ENCODE results near the gene GAS2L1.

Gene GAS2L1

GRCh38 chr22:29328566-29329500 lies 22.4 kb downstream of the GAS2L1 start:
- DNase-seq = no peak

- no peak for DNase-seq
Observed at GRCh38 chr22:29329581-29329980, 23.1 kb downstream of the GAS2L1 start.

- no peak for DNase-seq
Observed at GRCh38 chr22:29330291-29330690, 23.8 kb downstream of the GAS2L1 start.

- DNase-seq = no peak
Observed at GRCh38 chr22:29330753-29331152, 24.3 kb downstream of the GAS2L1 start.

- no peak for DNase-seq
Observed at GRCh38 chr22:29331213-29331612, 24.8 kb downstream of the GAS2L1 start.

- DNase-seq = no peak
Observed at GRCh38 chr22:29331658-29332300, 25.3 kb downstream of the GAS2L1 start.

- no peak for DNase-seq
Observed at GRCh38 chr22:29332886-29333496, 26.5 kb downstream of the GAS2L1 start.

GRCh38 chr22:29334148-29334547 lies 27.7 kb downstream of the GAS2L1 start:
- DNase-seq = no peak

GRCh38 chr22:29334696-29335344 lies 28.4 kb downstream of the GAS2L1 start:
- no peak for DNase-seq

GRCh38 chr22:29335656-29336055 lies 29.2 kb downstream of the GAS2L1 start:
- no peak for DNase-seq

- no peak for DNase-seq
Observed at GRCh38 chr22:29336751-29337490, 30.5 kb downstream of the GAS2L1 start.

- DNase-seq = no peak
Observed at GRCh38 chr22:29337631-29338284, 31.3 kb downstream of the GAS2L1 start.

GRCh38 chr22:29338398-29338797 lies 31.9 kb downstream of the GAS2L1 start:
- DNase-seq = no peak

GRCh38 chr22:29339381-29340235 lies 33.2 kb downstream of the GAS2L1 start:
- no peak for DNase-seq

- no peak for DNase-seq
Observed at GRCh38 chr22:29340566-29340965, 34.1 kb downstream of the GAS2L1 start.

GRCh38 chr22:29341056-29341848 lies 34.8 kb downstream of the GAS2L1 start:
- DNase-seq = no peak

GRCh38 chr22:29341849-29342127 lies 35.3 kb downstream of the GAS2L1 start:
- DNase-seq = no peak

GRCh38 chr22:29342177-29342576 lies 35.7 kb downstream of the GAS2L1 start:
- DNase-seq = no peak

GRCh38 chr22:29342577-29343312 lies 36.3 kb downstream of the GAS2L1 start:
- DNase-seq = no peak

All from NK-92 treated with Interleukin-12 subunit alpha and Interleukin-12 subunit beta, amount 100 ng/mL, for 24 hours (cell line).